ENCODE measurements around the gene DFFA.

GRCh38 chr1:10511494-10511885, 39.2 kb upstream of the DFFA start:
- no peak for TF ChIP-seq POLR2AphosphoS5 (IDR thresholded peaks at IDR 0.05; ENCODE audit: low read depth, low read length)
- no peak for TF ChIP-seq POLR2A (IDR thresholded peaks at IDR 0.05; ENCODE audit: low read depth, low read length)
- no peak for TF ChIP-seq TAF1 (IDR thresholded peaks at IDR 0.05; ENCODE audit: borderline replicate concordance, low read depth, low read length)

Data from GM12892 (cell line).